Panc1 (cell line): ENCODE measurements around the gene CSRNP2. TPM values are rescaled to one million over a fixed set of nuclear protein-coding genes. Genes with fewer than 3 reads are reported as not detected.

Experiments
- ATAC-seq: fragments of 200-7000 bp; cut with Tn5 transposase; 2 replicates; pipeline ENCODE4 v1.9.1; 2020; ENCODE audit warnings: mild to moderate bottlenecking, moderate library complexity
- BruUV-seq: library from RNA; stranded (reverse); fragments of 400-500 nt; replicated peaks from 2 replicates; lab custom pipeline; 2021; lab: Mats Ljungman, UMichigan
- CTCF ChIA-PET: fragments of 300-600 bp; sonication (Branson Sonifier 250); formaldehyde crosslinking; loops from one replicate; lab custom pipeline; 2022; ENCODE audit warnings: antibody characterized with exemption; lab: Charles Lee
- POLR2A ChIA-PET: fragments of 300-600 bp; sonication (Branson Sonifier 250); formaldehyde crosslinking; loops from one replicate; lab custom pipeline; 2022; ENCODE audit warnings: antibody characterized with exemption; lab: Charles Lee
- DNase-seq: peaks from one replicate; pipeline ENCODE4 v3.0.0-alpha.2; 2010; ENCODE audit warnings: low read depth, low spot score
- H3K27ac ChIP-seq: 2 replicates; pipeline ENCODE4 v1.5.1; 2011; ENCODE audit warnings: mild to moderate bottlenecking, low read length, inconsistent platforms
- H3K27me3 ChIP-seq: fragments of 200-500 bp; sonication (Bioruptor generic); 2 replicates; pipeline ENCODE4 v1.6.0; 2014; ENCODE audit warnings: low read length, inconsistent platforms; ENCODE audit not compliant: control insufficient read depth, insufficient read depth
- H3K36me3 ChIP-seq: fragments of 200-500 bp; sonication (Bioruptor generic); 2 replicates; pipeline ENCODE4 v1.5.1; 2014; ENCODE audit warnings: inconsistent platforms, mild to moderate bottlenecking, low read length, moderate library complexity; ENCODE audit not compliant: control insufficient read depth, insufficient read depth
- H3K4me1 ChIP-seq: 2 replicates; pipeline ENCODE4 v1.5.1; 2011; ENCODE audit warnings: inconsistent platforms, mild to moderate bottlenecking, low read length, moderate library complexity; ENCODE audit not compliant: control insufficient read depth, insufficient read depth
- H3K4me3 ChIP-seq, 2 experiments: 2 replicates each; pipeline ENCODE4 v1.5.1; 2011 to 2012; ENCODE audit warnings: low read depth in 2 of 2, low read length in 2 of 2, mild to moderate bottlenecking in 2 of 2, inconsistent platforms in 1 of 2, moderate library complexity in 1 of 2
- H3K9me3 ChIP-seq: fragments of 200-500 bp; sonication (Bioruptor generic); 2 replicates; pipeline ENCODE4 v1.5.1; 2014; ENCODE audit warnings: low read depth, mild to moderate bottlenecking, inconsistent platforms, low read length, moderate library complexity; ENCODE audit not compliant: control insufficient read depth, insufficient read depth
- CTCF ChIP-seq: fragments of 450-650 bp; IDR thresholded peaks from 2 replicates; pipeline ENCODE4 v1.5.1; 2017; ENCODE audit warnings: mild to moderate bottlenecking
- POLR2AphosphoS5 ChIP-seq: IDR thresholded peaks from 2 replicates; pipeline ENCODE4 v1.6.1; 2012; ENCODE audit warnings: mild to moderate bottlenecking, low read depth, low read length, moderate library complexity
- REST ChIP-seq, 2 experiments: IDR thresholded peaks; 2 replicates each; pipeline ENCODE4 v1.6.1; 2011 to 2012; ENCODE audit warnings: low read depth in 2 of 2, control low read depth in 1 of 2, low read length in 1 of 2, mild to moderate bottlenecking in 1 of 2, moderate library complexity in 1 of 2; ENCODE audit not compliant: insufficient read depth in 1 of 2
- SIN3A ChIP-seq: IDR thresholded peaks from 2 replicates; pipeline ENCODE4 v1.6.1; 2012; ENCODE audit warnings: low read depth, mild to moderate bottlenecking, low read length, moderate library complexity, borderline replicate concordance; ENCODE audit not compliant: insufficient read depth
- TCF7L2 ChIP-seq: IDR thresholded peaks from 2 replicates; pipeline ENCODE4 v1.6.1; 2011; ENCODE audit warnings: mild to moderate bottlenecking, low read depth, low read length, inconsistent platforms
- in situ Hi-C: cut with HindIII; loops from 2 replicates; pipeline ENCODE4 v1.10.0; 2016; ENCODE audit warnings: low sequenced_read_pairs, low pct_unique_long_range_greater_than_20kb
- intact Hi-C: fragments of 100-400 bp; cut with micrococcal nuclease; formaldehyde crosslinking; loops from one replicate; pipeline ENCODE4 v1.10.0; 2022; ENCODE audit not compliant: unreplicated experiment
- total RNA-seq: library from RNA; stranded (reverse); gene quantifications from one replicate; pipeline ENCODE4 v1.2.1, GENCODE V29; 2021; ENCODE audit not compliant: unreplicated experiment

The CSRNP2 gene
- total RNA-seq, 1 experiment from 2014 or later, result 50.5 TPM

GRCh38 chr12:51062631-51063397 lies 20.6 kb downstream of the CSRNP2 start:
- ATAC-seq (no peak), DNase-seq (no peak)
- intact Hi-C loops (no loop called here), in situ Hi-C loops (no loop called here)
- no peaks in the 10 kb centered on the region for H3K9me3 ChIP-seq
- CTCF ChIA-PET, result no interaction called here
- no peak overlapping the region for H3K4me3 ChIP-seq
- no peaks in the 10 kb centered on the region for H3K27me3 ChIP-seq
- POLR2A ChIA-PET, result interaction anchor here (0.6 kb wide), 1 partner anchor 47 kb away, joined by 9 read pairs; no protein-coding TSS in a partner anchor
- TF ChIP-seq POLR2AphosphoS5 (0 out of 2 replicates have a peak, but pooled peaks have one; percentile 9), CTCF (no peak), SIN3A (no peak), REST (IDR thresholded peaks at IDR 0.05; ENCODE audit: insufficient read depth in 1 of 2, low read depth in 2 of 2, low read length in 1 of 2) (no peak), TCF7L2 (no peak)
- no peak overlapping the region for H3K27ac ChIP-seq
- BruUV-seq, result no TSS peak
- H3K36me3 ChIP-seq, result peaks cover 33% of the 10 kb centered on the region
- no peaks in the 10 kb centered on the region for H3K4me1 ChIP-seq

- intact Hi-C loops (no loop called here), in situ Hi-C loops (no loop called here)
- Histone ChIP-seq H3K27ac (no peak overlapping the region), H3K4me1 (no peaks in the 10 kb centered on the region), H3K36me3 (peaks cover 36% of the 10 kb centered on the region), H3K27me3 (no peaks in the 10 kb centered on the region), H3K9me3 (no peaks in the 10 kb centered on the region), H3K4me3 (no peak overlapping the region)
- DNase-seq, result no peak
- POLR2A ChIA-PET, result interaction anchor here (0.5 to 0.6 kb wide), 3 partner anchors 9 to 199 kb away, joined by 3 to 6 read pairs (median 4); no protein-coding TSS in a partner anchor
- BruUV-seq, result no TSS peak
- CTCF ChIA-PET, result interaction anchor here (0.7 kb wide), 1 partner anchor 269 kb away, joined by 5 read pairs; no protein-coding TSS in a partner anchor
- no peak for TF ChIP-seq TCF7L2
- no peak for TF ChIP-seq POLR2AphosphoS5
- no peak for TF ChIP-seq SIN3A
- no peak for TF ChIP-seq REST (IDR thresholded peaks at IDR 0.05; ENCODE audit: insufficient read depth in 1 of 2, low read depth in 2 of 2, low read length in 1 of 2)
- no peak for TF ChIP-seq CTCF
- no peak for ATAC-seq
Measured at GRCh38 chr12:51059086-51059485, 24.3 kb downstream of the CSRNP2 start.
